ENCODE results near the gene NSMCE1. TPM values are rescaled to one million over a fixed set of nuclear protein-coding genes. Genes with fewer than 3 reads are reported as not detected.

NSMCE1 gene
- total RNA-seq, 1 donor from 2014 or later, result 21.0 TPM

DNA sequence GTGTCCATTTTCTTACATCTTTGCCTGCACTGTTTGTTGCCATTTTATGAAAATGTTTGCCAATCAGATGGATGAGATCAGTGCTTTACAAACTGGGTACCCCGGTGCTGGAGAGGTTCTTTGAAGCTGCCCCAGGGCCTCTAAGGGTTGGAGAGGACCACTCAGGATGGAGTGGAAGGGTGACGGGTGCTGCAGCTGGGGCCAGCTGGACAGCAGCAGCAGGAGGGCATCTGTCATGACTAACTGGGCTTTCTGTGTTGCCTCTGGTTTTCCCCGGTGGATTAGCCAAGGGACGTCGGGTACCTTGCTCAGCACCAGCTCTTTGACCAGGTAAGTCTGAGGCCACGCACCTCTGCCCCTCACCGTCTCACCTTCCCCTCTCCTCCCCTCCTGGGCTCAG lies 52.9 kb downstream of the NSMCE1 start:
- Mint-ChIP-seq H3K4me1 (ENCODE audit: unreplicated experiment) (no peaks in the 10 kb centered on the region), H3K4me3 (ENCODE audit: unreplicated experiment) (no peak overlapping the region), H3K27ac (ENCODE audit: unreplicated experiment) (peak overlapping the region; percentile 36), H3K27me3 (ENCODE audit: unreplicated experiment) (peaks cover 6% of the 10 kb centered on the region), H3K36me3 (ENCODE audit: low read depth, unreplicated experiment) (peaks cover 4% of the 10 kb centered on the region), H3K9me3 (ENCODE audit: unreplicated experiment) (no peaks in the 10 kb centered on the region)
- no peak for DNase-seq (ENCODE audit: low spot score)
- no peak for TF ChIP-seq CTCF (IDR thresholded peaks at IDR 0.05; ENCODE audit: unreplicated experiment)

DNA sequence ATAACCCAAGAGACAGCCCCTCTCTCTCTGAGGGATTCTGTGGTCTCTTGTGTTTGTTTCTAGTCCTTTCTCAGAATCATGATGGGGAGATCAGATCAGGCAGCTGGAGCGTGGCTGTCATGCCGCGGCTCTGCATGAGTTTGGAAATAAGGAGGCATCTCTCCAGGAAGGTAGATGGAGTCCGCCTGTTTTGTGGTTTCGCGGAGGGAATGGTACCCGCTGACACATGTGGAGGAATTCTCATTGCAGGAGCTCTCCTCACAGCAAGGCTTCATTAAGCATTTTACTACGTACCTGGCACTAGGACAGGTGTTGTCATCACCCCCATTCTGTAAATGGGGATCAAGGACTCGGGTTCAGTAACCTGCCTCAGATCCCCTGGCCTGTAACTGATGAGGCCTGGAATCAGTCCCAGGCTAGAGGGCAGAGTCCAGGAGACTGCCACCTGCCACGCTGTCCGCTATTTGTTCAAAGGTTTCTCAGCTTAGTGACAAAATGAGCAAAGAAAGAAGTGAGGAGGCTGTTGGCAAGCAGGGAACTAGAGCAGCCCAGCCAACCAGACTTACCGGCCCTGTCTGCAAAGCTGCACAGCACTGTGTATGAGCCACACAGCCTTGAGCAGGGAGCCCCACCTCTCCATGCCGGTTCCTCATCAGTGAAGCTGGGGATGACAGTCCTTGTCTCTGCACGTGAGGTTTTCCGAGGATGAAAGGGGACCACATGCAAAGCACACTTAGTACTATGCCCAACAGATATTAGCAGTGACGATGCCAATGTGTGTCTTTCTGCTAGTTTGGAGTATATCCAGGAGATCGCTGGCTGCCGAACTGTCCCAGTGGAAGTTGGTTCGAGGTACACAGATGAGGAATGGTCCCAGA lies 54.2 kb downstream of the NSMCE1 start:
- no peak for DNase-seq (ENCODE audit: low spot score)
- TF ChIP-seq CTCF (IDR thresholded peaks at IDR 0.05; ENCODE audit: unreplicated experiment), result no peak
- Mint-ChIP-seq H3K27ac (ENCODE audit: unreplicated experiment) (no peak overlapping the region), H3K4me1 (ENCODE audit: unreplicated experiment) (no peaks in the 10 kb centered on the region), H3K9me3 (ENCODE audit: unreplicated experiment) (no peaks in the 10 kb centered on the region), H3K36me3 (ENCODE audit: low read depth, unreplicated experiment) (peaks cover 4% of the 10 kb centered on the region), H3K4me3 (ENCODE audit: unreplicated experiment) (no peak overlapping the region), H3K27me3 (ENCODE audit: unreplicated experiment) (peaks cover 6% of the 10 kb centered on the region)

- Mint-ChIP-seq H3K9me3 (ENCODE audit: unreplicated experiment) (no peaks in the 10 kb centered on the region), H3K27ac (ENCODE audit: unreplicated experiment) (no peak overlapping the region), H3K4me1 (ENCODE audit: unreplicated experiment) (no peaks in the 10 kb centered on the region), H3K27me3 (ENCODE audit: unreplicated experiment) (peaks cover 4% of the 10 kb centered on the region), H3K4me3 (ENCODE audit: unreplicated experiment) (no peak overlapping the region), H3K36me3 (ENCODE audit: low read depth, unreplicated experiment) (peaks cover 4% of the 10 kb centered on the region)
- no peak for TF ChIP-seq CTCF (IDR thresholded peaks at IDR 0.05; ENCODE audit: unreplicated experiment)
- DNase-seq (ENCODE audit: low spot score), result no peak
Measured at GRCh38 chr16:27211026-27211425, 57.5 kb downstream of the NSMCE1 start.

- H3K4me1 Mint-ChIP-seq (ENCODE audit: unreplicated experiment), result no peaks in the 10 kb centered on the region
- no peak for DNase-seq (ENCODE audit: low spot score)
Measured at GRCh38 chr16:27210174-27210573, 58.4 kb downstream of the NSMCE1 start.

More at GRCh38 chr16:27210174-27210573, 58.4 kb downstream of the NSMCE1 start:
- H3K9me3 Mint-ChIP-seq (ENCODE audit: unreplicated experiment), result no peaks in the 10 kb centered on the region
- peaks cover 4% of the 10 kb centered on the region for H3K27me3 Mint-ChIP-seq (ENCODE audit: unreplicated experiment)
- no peak for TF ChIP-seq CTCF (IDR thresholded peaks at IDR 0.05; ENCODE audit: unreplicated experiment)
- no peak overlapping the region for H3K4me3 Mint-ChIP-seq (ENCODE audit: unreplicated experiment)
- H3K36me3 Mint-ChIP-seq (ENCODE audit: low read depth, unreplicated experiment), result no peaks in the 10 kb centered on the region
- H3K27ac Mint-ChIP-seq (ENCODE audit: unreplicated experiment), result no peak overlapping the region
